ENCODE measurements around the gene DNAH10.

Gene DNAH10

DNA sequence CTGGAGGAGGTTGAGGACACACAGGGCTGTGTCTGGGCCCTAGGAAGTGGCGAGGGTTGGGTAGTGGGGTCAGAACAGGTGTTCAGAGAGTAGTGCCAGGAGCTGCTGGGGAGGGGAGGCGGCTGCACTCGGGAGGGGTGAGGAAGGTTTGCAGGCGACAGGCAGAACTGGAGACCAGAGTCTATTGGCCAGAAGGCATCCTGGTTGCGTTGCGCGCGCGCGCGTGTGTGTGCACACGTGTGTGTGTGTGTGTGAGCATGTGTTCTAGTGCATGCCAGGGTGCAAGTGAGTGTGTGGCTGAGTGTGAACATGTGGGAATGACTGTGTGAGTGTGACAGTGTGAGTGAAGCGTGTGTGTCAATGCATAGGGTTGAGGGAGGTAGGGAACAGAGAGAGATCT lies 124.2 kb downstream of the DNAH10 start:
- no peak for DNase-seq (ENCODE audit: low read depth)

DNA sequence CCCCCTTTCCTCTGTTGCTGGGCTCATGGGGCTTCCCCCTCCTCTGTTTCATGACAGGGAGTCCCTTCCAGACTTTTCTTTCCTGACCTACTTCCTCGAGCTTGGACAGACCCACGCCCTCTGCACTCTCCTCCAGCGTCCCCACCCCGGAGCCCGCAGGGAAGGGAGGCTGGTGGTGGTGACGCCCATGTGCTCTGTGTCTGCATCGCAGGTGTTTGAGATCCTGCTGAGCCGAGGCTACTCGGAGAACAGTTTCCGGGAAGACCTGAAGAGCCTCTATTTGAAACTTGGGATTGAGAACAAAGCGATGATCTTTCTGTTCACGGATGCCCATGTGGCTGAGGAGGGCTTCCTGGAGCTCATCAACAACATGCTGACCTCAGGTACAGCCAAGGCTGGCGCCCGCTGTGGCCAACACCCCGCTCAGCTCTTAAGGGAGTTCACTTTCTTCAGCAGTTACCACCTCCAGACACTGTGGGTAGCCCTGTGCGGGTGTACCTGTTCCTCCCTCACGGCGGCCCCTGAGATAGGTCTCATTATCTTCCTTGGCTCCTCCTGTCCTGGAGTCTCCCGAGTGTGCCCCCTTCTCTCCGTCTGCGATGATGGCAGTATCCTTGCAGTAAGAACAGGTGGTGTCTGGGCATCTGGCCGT lies 125.0 kb downstream of the DNAH10 start:
- no peak for DNase-seq (ENCODE audit: low read depth)

DNA sequence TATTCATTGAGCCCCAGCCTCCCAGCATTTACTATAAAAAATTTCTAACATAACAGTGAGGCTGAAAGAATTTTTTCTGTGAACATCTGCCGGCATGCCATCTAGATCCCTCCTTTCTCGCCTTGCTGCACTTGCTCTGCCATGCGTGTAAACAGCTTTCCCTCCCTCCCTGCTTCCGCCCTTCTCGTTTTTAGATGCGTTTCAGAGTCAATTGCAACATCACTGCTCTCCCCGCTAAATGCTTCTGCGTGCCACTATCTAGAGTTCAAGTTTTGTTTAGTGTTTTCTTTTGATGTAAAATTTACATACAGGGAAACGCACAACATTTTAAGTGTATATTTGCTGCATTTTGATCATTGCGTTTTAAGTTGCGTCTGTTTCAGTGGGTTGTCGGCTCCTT lies 126.9 kb downstream of the DNAH10 start:
- no peak for DNase-seq (ENCODE audit: low read depth)

DNA sequence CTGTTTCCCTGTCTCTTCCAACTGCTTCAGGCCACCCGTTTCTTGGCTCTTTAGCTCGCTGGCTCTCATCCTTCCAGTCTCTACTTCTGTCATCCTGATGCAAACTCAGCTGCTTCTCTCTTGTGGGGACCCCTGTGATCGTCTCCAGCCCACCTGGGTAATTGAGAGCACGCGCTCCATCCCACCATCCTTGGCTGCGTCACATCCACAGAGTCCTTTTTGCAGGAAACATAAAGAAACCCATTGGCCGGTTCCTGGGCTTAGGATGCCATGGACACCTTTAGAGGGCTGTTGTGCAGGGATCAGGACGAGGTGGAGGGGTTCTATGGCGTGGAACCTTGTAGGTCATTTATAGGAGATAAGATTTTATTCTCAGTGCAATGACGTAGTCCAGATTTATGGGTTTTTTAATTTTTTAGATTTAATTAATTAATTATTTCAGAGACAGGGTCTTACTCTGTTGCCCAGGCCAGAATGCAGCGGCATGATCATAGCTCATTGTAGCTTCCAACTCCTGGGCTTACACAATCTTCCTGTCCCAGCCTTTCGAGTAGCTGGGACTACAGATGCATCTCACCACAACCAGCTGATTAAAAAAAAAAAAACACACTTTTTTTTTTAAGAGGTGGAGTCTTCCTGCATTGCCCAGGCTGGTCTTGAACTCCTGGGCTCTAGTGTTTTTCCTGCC lies 127.9 kb downstream of the DNAH10 start:
- DNase-seq (ENCODE audit: low read depth): no peak

DNA sequence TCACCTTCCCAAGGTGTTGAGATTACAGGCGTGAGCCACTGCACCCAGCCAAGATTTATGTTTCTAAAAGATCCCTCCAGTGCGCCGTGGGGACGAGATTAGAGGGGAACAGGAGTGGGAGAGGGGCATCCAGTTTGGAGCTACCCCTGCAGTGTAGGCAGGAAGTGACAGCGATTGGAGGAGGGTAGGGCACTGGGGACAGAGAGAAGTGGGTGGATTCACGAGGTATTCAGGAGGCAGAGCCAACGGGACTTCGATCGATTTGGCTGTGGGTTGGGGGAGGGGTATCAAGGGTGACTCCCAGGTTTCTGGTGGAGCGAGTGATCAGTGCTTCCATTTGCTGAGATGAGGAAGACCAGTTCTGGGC lies 128.4 kb downstream of the DNAH10 start:
- DNase-seq (ENCODE audit: low read depth): no peak

DNA sequence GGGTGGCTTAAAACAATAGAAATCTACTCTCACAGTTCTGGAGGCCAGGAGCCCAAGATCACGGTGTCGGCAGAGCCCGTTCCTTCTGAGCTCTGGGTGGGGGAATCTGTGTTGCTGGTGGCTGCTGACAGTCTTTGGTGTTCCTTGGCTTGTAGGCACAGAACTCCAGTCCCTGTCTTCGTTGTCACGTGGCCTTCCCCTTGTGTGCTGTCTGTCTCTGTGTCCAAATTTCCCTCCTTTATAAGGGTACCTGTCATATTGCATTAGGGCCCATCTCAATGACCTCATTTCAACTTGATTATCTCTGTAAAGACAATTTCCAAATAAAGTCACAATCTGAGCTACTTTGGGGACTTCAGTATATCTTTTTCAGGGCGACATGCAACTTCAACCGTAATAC lies 128.9 kb downstream of the DNAH10 start:
- DNase-seq (ENCODE audit: low read depth): no peak

DNA sequence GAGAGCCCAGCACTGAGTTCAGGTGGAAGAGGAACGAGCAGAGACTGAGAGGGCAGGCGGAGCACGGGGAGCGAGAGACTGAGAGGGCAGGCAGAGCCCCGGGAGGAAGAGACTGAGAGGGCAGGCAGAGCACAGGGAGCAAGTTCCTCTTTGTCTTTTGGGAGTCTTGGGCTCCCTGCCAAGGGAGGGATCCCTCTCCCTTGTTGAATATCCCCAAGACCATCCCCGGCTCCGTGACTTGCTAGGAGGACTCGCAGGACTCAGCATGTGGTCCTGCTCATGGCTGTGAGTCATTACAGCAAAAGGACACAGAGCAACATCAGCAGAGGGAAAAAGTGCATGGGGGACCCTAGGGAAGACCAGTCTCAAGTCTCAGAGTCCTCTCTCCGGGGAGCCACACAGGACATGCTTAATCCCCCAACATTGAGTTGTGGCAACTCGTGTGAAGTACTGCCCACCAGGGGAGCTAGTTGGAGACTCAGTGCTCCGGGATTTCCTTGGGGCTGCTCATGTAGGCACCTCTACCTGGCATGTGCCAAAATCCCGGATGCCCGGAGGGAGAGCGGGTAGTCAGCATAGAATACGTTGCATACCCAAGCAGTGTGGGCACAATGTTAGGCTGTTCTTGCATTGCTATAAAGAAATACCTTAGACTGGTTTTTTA lies 129.5 kb downstream of the DNAH10 start:
- DNase-seq (ENCODE audit: low read depth): no peak

DNA sequence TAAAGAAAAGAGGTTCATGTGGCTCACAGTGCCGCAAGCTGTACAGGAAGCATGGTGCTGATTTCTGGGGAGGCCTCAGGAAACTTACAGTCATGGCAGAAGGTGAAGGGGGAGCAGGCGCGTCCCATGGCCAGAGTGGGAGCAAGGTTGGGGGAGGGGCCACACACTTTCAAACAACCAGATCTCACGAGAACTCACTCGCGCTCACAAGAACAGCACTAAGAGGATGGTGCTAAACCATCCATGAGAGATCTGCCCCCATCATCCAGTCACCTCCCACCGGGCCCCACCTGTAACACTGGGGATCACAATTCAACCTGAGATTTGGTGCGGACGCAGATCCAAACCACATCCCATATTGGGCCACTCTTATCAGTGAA lies 130.1 kb downstream of the DNAH10 start:
- DNase-seq (ENCODE audit: low read depth): no peak

DNA sequence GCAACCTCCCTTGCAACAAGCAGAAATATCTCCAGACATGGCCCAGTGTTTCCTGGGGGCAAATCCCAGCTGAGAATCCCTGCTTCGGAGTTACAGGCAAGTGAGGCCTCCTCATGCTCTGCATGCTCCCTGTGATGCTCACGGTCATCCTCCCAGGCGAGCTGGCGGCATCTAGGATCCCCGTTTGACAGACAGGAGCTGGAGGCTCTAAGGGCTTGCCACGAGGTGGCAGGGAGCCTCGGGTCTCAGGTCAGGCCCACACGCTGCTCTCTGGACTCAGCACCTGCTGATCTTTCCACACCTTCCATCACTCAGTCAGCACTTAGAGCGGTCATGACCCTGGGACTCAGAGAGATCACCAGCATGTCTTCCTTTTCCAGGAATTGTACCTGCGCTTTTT lies 130.8 kb downstream of the DNAH10 start:
- no peak for DNase-seq (ENCODE audit: low read depth)

DNA sequence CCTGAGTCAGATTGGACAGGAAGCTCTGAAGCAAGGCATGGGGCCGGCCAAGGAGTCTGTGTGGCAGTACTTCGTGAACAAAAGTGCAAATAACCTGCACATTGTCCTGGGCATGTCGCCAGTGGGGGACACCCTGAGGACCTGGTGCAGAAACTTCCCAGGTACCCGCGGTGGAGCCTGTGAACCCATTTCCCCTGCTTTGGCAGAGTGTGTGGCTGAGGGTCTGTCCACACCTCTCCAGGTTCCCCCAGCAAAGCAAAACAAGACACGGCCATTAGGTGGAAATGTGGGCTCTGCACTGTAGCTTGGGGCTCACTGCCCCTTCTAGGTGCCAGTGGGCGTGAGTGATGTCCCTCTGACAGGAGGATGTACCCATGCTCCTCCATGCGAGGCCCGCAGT lies 131.2 kb downstream of the DNAH10 start:
- DNase-seq (ENCODE audit: low read depth): no peak

DNA sequence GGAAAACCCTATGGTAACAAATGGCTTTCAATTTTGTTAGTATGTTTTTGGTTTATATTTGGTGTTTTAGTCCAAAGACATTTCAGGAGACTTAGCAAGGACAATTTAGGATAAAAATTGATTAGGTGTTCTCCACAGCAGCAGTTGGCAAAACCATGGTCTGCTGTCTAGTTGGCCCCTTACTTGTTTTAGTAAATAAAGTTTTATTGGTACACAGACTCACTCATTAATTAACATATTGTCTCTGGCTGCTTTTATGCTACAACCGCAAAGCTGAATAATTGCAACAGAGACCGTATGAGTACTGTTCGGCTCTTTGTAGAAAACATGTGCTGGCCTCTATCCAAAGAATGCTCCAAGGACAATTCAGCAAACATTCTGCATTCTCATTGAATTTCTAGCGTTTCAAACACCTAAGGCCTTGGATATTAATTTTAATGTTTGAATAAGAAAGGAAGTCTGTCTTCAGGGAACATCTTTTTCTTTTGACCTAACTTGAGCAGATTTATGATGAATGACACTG lies 132.8 kb downstream of the DNAH10 start:
- DNase-seq (ENCODE audit: low read depth): peak; percentile 23

DNA sequence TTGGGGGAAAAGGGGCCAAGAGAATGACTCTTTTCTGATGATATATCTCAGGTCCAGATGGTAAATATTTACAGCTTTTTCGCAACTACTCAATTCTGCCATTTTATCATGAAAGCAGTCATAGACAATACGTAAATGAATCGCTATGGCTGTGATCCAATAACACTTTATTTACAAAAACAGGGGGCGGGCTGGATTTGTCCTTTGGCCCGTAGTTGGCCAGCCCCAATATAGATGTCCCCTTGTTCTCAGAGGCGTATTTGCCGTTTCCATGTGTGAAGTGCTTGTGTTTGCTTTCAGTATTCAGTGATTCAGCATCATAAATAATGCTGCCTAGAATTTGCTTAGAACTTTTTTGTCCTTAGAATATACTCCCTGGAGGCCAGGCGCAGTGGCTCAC lies 133.3 kb downstream of the DNAH10 start:
- DNase-seq (ENCODE audit: low read depth): no peak

DNA sequence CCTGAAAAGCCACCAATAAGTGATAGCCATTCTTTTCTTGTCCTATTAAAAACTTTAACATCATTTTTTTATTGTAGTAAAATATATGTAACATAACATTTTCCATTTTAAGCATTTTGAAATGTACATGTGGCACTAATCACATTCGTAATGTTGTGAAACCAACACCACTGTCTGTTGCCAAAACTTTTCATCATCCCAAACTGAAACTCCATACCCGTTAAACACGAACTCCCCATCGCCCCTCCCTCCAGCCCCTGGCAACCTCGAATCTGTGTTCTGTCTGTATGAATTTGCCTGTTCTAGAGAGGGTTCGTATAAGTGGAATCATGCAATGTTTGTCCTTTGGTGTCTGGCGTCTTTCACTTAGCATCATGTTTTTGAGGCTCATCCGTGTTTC lies 134.7 kb downstream of the DNAH10 start:
- no peak for DNase-seq (ENCODE audit: low read depth)

DNA sequence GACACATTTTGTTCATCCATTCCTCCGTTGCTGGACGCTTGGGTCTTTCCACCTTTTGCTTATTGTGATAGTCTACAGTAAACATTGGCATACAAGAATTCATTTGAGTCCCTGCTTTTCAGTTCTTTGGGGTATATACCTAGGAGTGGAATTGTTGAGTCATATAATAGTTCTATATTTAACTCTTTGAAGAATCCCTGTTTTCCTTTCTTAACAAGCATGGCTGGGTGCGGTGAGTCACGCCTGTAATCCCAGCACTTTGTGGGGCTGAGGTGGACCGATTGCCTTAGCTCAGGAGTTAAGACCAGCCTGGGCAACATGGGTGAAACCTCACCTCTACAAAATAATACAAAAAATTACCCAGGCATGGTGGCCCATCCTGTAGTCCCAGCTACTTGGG lies 135.1 kb downstream of the DNAH10 start:
- peak; percentile 51 for DNase-seq (ENCODE audit: low read depth)

DNA sequence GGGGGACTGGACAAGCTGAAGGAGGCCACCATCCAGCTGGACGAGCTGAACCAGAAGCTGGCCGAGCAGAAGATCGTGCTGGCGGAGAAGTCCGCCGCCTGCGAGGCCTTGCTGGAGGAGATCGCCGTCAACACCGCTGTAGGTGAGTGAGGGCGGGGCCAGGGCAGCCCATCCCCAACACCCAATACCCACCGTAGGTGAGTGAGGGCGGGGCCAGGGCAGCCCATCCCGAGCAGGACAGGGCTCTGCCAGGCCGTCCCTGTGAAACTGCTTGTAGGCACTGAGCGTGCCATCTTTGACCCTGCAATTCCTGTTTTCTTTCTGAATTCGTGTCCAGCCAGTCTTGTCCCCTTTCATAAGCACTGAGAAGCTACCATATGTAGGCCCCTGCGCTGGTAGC lies 136.6 kb downstream of the DNAH10 start:
- no peak for DNase-seq (ENCODE audit: low read depth)

DNA sequence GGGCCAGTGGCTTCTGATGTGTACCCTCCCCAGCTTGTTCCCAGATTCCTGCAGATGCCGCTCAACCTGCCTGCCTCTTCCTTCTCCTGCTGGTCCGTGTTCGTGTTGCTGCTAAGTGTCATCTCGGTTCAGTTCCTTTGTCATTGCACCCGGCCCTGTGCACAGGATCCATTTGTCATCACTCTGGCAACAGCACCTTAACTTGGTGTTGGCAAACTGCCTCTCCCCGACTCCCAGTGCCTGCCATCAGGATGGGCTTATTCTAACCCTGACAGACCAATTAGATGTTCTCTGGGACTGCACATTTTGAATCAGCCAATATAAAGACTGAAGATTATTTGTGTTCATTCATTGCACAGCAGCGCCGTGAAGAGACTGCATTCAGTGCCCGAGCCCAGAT lies 137.3 kb downstream of the DNAH10 start:
- DNase-seq (ENCODE audit: low read depth): no peak

DNA sequence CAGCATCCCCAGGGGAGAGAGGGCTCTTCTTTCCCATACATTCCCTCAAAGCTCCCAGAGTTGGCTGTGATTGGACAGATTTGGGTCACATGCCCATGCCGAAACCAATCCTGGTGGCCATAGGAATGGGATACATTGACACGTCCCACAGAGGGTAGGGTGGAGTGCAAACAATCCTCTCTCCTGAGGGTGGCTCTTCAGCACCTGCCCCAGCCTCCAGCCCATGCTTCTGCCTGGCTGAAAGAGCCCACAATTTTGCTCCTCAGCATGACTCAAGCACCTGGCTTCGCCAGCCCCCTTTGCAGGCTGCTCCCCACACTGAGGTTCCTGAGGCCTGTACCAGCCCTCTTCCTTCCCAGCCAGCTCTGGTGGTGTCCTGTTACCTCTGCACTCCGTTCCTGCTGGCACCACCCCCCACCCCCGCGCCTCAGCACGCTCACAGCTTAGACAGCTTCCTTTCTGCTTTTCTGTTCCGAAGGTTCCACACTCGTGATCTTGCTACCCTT lies 138.8 kb downstream of the DNAH10 start:
- DNase-seq (ENCODE audit: low read depth): peak; percentile 29

DNA sequence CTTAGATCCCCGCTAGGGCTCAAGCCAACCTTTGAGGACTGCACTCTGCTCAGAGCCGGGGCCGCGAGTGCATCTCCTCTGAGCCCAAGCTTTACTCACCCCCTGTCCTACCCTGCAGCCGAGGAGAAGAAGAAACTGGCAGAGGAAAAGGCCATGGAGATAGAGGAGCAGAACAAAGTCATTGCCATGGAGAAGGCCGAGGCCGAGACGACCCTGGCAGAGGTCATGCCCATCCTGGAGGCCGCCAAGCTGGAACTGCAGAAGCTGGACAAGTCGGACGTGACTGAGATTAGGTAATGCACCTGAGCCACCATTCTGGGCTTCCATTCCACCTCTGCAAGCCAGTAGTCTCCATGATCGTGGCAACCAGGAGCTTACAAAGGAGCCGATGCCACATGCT lies 140.7 kb downstream of the DNAH10 start:
- DNase-seq (ENCODE audit: low read depth): no peak

DNA sequence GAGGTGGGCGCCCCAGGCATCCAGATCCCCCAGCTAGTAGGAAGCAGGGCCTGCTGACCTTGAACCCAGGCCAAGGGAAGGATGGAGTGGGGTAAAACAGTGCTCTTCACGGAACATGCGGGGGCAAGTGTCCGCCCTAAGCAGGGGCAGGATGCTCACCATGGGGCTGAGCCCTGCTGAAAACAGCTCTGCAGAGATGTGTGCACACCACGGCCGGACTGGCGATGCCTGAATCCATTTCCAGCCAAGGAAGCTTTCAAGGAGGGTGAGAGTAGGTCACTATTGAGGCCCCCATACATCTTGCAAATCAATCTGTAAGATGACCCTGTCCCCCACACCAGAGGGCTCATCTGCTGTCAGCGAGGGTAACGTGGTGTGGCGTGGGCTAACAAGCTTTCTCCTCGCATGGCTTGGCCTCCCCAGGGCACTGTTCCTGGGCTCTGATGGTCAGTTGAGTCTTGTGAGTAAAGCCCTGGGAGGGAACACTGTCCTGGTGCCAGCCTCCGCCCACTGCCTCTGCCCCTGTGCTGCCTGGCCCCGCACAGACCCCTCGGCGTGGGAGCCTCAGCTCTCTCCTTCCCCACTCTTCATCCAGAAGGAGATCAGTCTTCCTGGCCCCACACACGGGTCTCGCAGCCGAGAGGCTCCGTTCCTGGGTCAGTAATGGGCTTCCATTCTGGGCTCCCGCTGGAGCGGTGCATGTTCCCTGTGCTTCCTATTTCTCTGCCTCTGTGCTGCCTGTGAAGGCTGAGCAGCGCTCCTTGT lies 141.4 kb downstream of the DNAH10 start:
- DNase-seq (ENCODE audit: low read depth): no peak

DNA sequence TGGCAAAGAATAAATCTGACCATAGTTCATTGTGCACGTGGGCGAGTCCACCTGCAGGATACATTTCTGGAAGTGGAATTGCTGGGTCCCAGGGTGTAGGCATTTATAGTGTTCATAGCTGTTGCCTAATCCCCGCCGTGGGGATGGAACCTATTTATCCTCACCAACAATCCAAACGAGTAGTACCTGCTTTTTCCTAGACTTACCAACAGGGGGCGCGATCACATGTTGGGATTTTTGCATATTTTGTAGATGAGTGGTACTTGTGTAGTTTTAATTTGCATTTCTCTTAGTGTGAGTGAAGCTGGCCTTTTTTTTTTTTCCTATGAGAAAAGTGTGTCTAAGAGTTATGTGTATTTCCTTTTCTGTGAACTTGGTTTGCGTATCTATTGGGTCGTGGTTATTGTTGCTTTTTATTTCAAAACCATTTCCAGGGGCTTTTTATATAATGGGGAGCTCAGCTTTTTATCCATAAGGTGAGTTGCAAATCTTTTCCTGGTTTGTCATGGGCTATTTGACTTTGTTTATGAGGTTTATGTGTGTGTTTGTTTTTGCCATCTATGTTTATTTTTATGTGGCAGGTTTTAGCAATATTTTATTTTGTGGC lies 143.3 kb downstream of the DNAH10 start:
- peak; percentile 84 for DNase-seq (ENCODE audit: low read depth)

DNA sequence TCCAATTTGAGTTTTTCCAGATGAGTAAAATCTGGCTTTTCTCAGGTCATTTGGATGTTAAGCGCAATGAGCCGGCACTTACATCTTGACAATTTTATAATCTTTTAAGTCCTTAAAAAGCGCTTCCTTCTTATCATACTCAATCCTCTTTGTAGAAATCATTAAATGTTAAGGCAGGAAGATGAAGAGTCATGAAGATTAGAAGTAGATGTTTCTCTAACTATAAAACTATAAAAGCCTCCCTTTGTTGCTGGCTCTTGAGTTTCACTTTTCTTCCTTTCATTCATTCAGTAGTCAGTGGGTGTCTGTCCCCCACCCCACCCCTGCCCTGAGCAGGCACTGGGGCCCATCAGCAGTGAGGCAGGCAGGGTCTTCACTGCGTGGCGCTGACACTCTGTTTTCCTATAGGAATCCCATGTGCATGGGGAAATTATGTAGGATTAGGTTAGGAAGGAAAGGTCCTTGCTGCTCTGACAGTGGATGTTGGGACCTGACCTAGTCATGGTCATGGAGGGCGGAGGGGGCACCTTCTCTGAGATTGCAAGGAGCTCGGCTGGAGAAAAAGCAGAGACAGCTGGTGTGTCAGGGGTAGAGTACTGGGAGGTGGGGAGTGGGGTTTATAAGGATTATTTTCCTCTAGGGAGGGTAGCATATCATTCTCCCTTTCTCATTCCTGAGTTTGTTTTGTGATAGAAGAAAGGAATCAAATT lies 144.8 kb downstream of the DNAH10 start:
- no peak for DNase-seq (ENCODE audit: low read depth)

Data from amniotic epithelial cell (primary cell).